HepG2 (cell line): Measurements from ENCODE around the gene SAMD14. TPM values are rescaled to one million over a fixed set of nuclear protein-coding genes. Genes with fewer than 3 reads are reported as not detected.
A peak's percentile ranks its signal among the peaks of the same experiment; 100 is the strongest.

Source experiments
- AGO2 ChIP-seq: fragments of 200-400 bp; formaldehyde crosslinking; optimal IDR thresholded peaks from 2 replicates; pipeline ENCODE3; 2017; ENCODE audit warnings: mild to moderate bottlenecking, low read depth, low read length, moderate library complexity
- GATAD2A ChIP-seq: IDR thresholded peaks from 2 replicates; pipeline ENCODE4 v1.6.1; 2016
- HMGXB4 ChIP-seq, 2 experiments: sonication (generic) in 1 of 2; formaldehyde crosslinking in 1 of 2; IDR thresholded peaks; 2 replicates each; pipeline versions ENCODE4 v1.4.0 to v1.6.1; 2018 to 2020; ENCODE audit warnings: missing genetic modification reagents in 2 of 2, borderline replicate concordance in 1 of 2, low read depth in 1 of 2, mild to moderate bottlenecking in 1 of 2, missing biosample characterization in 1 of 2
- HOXA9 ChIP-seq: sonication (generic); formaldehyde crosslinking; IDR thresholded peaks from 2 replicates; pipeline ENCODE4 v1.8.1; 2022; ENCODE audit warnings: missing genetic modification reagents, mild to moderate bottlenecking, moderate library complexity, borderline replicate concordance
- NR2F1 ChIP-seq, 2 experiments: fragments of 450-650 bp in 1 of 2; formaldehyde crosslinking in 1 of 2; IDR thresholded peaks; 2 replicates each; pipeline versions ENCODE4 v1.5.0 to v1.6.1; 2016 to 2020; ENCODE audit warnings: mild to moderate bottlenecking in 1 of 2, missing compliant biosample characterization in 1 of 2, missing genetic modification reagents in 1 of 2, moderate library complexity in 1 of 2
- RFX3 ChIP-seq: IDR thresholded peaks from 2 replicates; pipeline ENCODE4 v1.6.1; 2016; ENCODE audit warnings: missing biosample characterization, missing genetic modification reagents
- RNF219 ChIP-seq: sonication (generic); formaldehyde crosslinking; IDR thresholded peaks from 2 replicates; pipeline ENCODE4 v1.5.0; 2020; ENCODE audit warnings: mild to moderate bottlenecking, missing genetic modification reagents
- SCMH1 ChIP-seq: sonication (generic); formaldehyde crosslinking; IDR thresholded peaks from 2 replicates; pipeline ENCODE4 v1.9.0; 2021; ENCODE audit warnings: missing genetic modification reagents, mild to moderate bottlenecking, borderline replicate concordance
- SYNCRIP ChIP-seq: fragments of 200-400 bp; formaldehyde crosslinking; IDR thresholded peaks from 2 replicates; pipeline ENCODE4 v1.6.1; 2018; ENCODE audit warnings: mild to moderate bottlenecking, low read depth, low read length; ENCODE audit not compliant: insufficient read depth
- ZNF616 ChIP-seq: sonication (generic); formaldehyde crosslinking; IDR thresholded peaks from 2 replicates; pipeline ENCODE4 v1.5.0; 2020; ENCODE audit warnings: low read depth, mild to moderate bottlenecking, missing genetic modification reagents
- polyA plus RNA-seq, 8 experiments: library from polyadenylated mRNA; depleted of rRNA in 3 of 8; stranded (reverse) in 7 of 8; unstranded in 1 of 8; fragments of >200 nt; fragmentation: Illumina TruSeq in 4 of 8; extraction: Trizol in 4 of 8; gene quantifications; 2 replicates each; pipeline versions ENCODE4 v1.2.1 to v1.2.3, GENCODE V29; 2011 to 2016; ENCODE audit warnings: low read depth in 4 of 8, missing spikeins in 1 of 8, mixed read lengths in 1 of 8; ENCODE audit not compliant: insufficient read depth in 1 of 8
- total RNA-seq, 5 experiments: library from RNA; depleted of rRNA; stranded (reverse); fragments of >200 nt; fragmentation: Illumina TruSeq; extraction: Trizol; gene quantifications; 2 replicates each; pipeline ENCODE4 v1.2.3, GENCODE V29; 2016; ENCODE audit warnings: low read depth in 1 of 5
- TF ChIP-seq, protein P1 (sequence below): sonication (generic); formaldehyde crosslinking; IDR thresholded peaks from 2 replicates; pipeline ENCODE4 v1.9.0; 2021; ENCODE audit warnings: missing genetic modification reagents, mild to moderate bottlenecking, borderline replicate concordance
- TF ChIP-seq, protein P2 (sequence below): sonication (generic); formaldehyde crosslinking; IDR thresholded peaks from 2 replicates; pipeline ENCODE4 v1.5.0; 2020; ENCODE audit warnings: mild to moderate bottlenecking, missing genetic modification reagents, borderline replicate concordance
- TF ChIP-seq, protein P3 (sequence below): sonication (generic); formaldehyde crosslinking; IDR thresholded peaks from 2 replicates; pipeline ENCODE4 v1.4.0; 2020; ENCODE audit warnings: missing genetic modification reagents, borderline replicate concordance

Gene SAMD14
- total and polyA plus RNA-seq, 2 of the 13 experiments (the other 11 are each of a cell fraction or from before 2014, with no cell fraction given) = 0.07 to 0.22 TPM

DNA sequence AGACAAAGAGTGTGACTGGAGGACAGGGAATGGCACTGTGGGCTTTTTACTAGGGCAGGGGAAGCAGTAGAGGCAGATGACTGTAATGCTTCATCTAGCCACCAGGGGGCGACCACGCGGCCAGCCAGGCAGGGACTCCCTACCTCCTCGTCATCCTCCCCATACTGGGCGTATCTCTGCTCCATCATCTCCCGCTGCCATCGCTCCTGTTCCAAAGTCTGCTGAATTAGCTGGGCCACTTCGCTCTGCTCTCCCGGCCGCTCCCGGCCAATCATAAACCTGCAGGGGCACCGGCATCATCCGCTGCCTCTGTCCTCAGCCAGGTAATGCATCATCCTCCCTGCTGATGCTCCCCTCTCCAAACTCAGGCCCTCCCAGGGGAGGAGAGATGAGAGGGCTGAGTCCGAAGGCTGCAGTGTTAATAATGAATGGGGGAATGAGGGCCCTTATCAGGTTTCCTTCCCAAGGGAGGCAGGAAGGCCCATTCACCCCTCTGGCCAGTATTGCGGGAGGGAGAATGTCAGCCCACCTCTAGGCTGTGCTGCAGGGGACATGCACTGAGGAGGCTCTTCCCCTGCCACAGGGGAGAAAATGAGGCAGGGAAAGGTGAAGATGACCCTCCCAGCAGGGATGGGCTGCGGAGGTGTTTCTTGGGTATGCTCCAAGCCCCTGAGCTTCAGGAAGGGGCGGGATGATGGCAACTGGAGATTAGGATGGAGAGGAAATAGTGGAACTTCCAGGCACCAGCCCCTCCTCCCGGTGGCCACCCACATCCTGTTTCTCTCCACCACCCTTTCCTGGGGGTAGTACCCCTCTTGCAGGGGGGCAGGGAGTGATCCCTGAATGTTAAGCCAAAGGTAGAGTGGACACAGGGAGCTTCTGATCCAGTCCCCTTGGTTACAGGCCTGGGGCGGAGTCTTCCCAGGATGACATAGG lies 10.3 kb upstream of the SAMD14 start (continued):
- TF ChIP-seq, protein P1, sequence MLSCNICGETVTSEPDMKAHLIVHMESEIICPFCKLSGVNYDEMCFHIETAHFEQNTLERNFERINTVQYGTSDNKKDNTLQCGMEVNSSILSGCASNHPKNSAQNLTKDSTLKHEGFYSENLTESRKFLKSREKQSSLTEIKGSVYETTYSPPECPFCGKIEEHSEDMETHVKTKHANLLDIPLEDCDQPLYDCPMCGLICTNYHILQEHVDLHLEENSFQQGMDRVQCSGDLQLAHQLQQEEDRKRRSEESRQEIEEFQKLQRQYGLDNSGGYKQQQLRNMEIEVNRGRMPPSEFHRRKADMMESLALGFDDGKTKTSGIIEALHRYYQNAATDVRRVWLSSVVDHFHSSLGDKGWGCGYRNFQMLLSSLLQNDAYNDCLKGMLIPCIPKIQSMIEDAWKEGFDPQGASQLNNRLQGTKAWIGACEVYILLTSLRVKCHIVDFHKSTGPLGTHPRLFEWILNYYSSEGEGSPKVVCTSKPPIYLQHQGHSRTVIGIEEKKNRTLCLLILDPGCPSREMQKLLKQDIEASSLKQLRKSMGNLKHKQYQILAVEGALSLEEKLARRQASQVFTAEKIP (CRISPR knock-in tag) = no peak
- no peak for TF ChIP-seq SYNCRIP
- TF ChIP-seq, protein P2, sequence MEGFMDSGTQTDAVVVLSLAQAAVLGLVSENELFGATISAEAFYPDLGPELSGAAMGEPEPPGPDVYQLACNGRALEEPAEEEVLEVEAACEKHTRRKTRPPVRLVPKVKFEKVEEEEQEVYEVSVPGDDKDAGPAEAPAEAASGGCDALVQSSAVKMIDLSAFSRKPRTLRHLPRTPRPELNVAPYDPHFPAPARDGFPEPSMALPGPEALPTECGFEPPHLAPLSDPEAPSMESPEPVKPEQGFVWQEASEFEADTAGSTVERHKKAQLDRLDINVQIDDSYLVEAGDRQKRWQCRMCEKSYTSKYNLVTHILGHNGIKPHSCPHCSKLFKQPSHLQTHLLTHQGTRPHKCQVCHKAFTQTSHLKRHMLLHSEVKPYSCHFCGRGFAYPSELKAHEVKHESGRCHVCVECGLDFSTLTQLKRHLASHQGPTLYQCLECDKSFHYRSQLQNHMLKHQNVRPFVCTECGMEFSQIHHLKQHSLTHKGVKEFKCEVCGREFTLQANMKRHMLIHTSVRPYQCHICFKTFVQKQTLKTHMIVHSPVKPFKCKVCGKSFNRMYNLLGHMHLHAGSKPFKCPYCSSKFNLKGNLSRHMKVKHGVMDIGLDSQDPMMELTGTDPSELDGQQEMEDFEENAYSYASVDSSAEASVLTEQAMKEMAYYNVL (CRISPR knock-in tag) = no peak
- no peak for TF ChIP-seq HOXA9 (CRISPR knock-in tag)
- TF ChIP-seq AGO2 = no peak
- TF ChIP-seq, protein P3, sequence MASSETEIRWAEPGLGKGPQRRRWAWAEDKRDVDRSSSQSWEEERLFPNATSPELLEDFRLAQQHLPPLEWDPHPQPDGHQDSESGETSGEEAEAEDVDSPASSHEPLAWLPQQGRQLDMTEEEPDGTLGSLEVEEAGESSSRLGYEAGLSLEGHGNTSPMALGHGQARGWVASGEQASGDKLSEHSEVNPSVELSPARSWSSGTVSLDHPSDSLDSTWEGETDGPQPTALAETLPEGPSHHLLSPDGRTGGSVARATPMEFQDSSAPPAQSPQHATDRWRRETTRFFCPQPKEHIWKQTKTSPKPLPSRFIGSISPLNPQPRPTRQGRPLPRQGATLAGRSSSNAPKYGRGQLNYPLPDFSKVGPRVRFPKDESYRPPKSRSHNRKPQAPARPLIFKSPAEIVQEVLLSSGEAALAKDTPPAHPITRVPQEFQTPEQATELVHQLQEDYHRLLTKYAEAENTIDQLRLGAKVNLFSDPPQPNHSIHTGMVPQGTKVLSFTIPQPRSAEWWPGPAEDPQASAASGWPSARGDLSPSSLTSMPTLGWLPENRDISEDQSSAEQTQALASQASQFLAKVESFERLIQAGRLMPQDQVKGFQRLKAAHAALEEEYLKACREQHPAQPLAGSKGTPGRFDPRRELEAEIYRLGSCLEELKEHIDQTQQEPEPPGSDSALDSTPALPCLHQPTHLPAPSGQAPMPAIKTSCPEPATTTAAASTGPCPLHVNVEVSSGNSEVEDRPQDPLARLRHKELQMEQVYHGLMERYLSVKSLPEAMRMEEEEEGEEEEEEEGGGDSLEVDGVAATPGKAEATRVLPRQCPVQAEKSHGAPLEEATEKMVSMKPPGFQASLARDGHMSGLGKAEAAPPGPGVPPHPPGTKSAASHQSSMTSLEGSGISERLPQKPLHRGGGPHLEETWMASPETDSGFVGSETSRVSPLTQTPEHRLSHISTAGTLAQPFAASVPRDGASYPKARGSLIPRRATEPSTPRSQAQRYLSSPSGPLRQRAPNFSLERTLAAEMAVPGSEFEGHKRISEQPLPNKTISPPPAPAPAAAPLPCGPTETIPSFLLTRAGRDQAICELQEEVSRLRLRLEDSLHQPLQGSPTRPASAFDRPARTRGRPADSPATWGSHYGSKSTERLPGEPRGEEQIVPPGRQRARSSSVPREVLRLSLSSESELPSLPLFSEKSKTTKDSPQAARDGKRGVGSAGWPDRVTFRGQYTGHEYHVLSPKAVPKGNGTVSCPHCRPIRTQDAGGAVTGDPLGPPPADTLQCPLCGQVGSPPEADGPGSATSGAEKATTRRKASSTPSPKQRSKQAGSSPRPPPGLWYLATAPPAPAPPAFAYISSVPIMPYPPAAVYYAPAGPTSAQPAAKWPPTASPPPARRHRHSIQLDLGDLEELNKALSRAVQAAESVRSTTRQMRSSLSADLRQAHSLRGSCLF = no peak
- no peak for TF ChIP-seq SCMH1 (CRISPR knock-in tag)
- TF ChIP-seq HMGXB4 (CRISPR knock-in tag; IDR thresholded peaks at IDR 0.05; ENCODE audit: borderline replicate concordance in 1 of 2, low read depth in 1 of 2) = peak; percentile 56 to 58; a peak in 1 of 4 replicates
- TF ChIP-seq GATAD2A (CRISPR knock-in tag) = no peak
- TF ChIP-seq ZNF616 (CRISPR knock-in tag) = no peak
- no peak for TF ChIP-seq NR2F1 (CRISPR knock-in tag; IDR thresholded peaks at IDR 0.05)
- TF ChIP-seq RFX3 (CRISPR knock-in tag) = no peak
- TF ChIP-seq RNF219 (CRISPR knock-in tag) = no peak
